ENCODE measurements around the gene AMOTL2.
A peak's percentile ranks its signal among the peaks of the same experiment; 100 is the strongest.

Gene AMOTL2

DNA sequence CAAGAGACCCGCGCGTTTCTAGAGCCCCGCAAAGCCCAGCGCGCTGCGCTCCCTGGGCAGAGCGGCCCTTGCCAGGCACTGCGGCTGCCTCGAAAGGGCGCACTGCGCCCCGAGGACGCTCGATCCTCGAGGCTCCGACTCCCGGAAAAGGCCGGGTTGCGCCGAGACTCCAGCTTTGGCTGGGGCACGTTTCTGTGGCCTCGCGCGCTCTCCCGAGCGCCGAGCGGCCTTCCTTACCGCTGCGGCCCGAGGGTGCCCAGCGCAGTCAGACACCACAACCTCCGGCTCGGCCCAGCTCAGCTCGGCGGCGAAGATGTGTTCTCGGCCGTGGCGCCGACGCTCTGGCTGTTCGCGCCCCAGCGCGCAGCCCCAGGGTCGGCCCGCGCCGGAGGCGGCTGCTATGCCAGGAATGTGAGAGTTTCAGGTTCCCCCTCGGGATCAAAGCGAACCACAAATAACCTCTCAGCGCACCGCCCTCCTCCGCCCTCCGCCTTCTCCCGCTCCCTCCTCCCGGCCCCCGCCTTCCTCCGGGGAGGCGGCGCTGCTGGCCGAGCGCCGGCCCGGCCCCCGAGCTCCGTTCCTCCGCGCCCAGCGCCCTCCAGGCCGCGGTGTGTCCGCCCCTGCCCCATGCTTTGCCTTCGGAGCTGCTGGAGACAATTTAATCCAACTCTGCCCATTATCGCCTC lies at the start of gene AMOTL2:
TSS of gene AMOTL2 (minus strand) at position 343 of the 686 bp plus-strand sequence. CDS start 3,014 bp downstream, outside the sequence.
- Histone ChIP-seq H3K27me3 (peaks cover 82% of the 10 kb centered on the region), H3K4me3 (ENCODE audit: low read depth in 1 of 2, low read length in 1 of 2) (peak within 1 kb of the TSS in 1 of 2 experiments; percentile 12), H3K36me3 (no peaks in the 10 kb centered on the region), H3K27ac (no peak within 1 kb of the TSS), H3K4me1 (ENCODE audit: control insufficient read depth in 1 of 2, insufficient read depth in 1 of 2, low read depth in 1 of 2, low read length in 1 of 2) (peaks cover 7 to 10% of the 10 kb centered on the region in 2 experiments), H3K9me3 (no peaks in the 10 kb centered on the region)
- TF ChIP-seq, protein P1, sequence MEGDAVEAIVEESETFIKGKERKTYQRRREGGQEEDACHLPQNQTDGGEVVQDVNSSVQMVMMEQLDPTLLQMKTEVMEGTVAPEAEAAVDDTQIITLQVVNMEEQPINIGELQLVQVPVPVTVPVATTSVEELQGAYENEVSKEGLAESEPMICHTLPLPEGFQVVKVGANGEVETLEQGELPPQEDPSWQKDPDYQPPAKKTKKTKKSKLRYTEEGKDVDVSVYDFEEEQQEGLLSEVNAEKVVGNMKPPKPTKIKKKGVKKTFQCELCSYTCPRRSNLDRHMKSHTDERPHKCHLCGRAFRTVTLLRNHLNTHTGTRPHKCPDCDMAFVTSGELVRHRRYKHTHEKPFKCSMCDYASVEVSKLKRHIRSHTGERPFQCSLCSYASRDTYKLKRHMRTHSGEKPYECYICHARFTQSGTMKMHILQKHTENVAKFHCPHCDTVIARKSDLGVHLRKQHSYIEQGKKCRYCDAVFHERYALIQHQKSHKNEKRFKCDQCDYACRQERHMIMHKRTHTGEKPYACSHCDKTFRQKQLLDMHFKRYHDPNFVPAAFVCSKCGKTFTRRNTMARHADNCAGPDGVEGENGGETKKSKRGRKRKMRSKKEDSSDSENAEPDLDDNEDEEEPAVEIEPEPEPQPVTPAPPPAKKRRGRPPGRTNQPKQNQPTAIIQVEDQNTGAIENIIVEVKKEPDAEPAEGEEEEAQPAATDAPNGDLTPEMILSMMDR (IDR thresholded peaks at IDR 0.05), result no peak

DNA sequence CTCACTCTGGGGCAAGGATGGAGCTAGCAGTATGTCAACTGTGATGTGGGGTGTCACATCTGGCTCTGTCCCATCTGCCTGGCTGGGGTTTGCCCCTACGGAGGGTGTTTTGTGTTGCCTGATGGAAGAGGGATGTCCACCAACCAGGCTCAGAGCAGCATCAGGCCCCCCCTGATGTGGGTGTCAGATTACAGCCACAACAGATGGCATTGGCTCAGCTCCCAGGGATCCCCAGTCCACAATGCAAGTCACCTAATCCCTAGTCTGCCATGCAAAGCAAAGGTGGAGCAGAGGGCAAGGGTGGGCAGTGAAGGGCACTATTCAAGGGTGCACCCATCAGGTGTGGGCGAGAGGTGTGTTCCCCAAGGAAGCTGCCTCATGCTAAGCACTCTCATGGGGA lies 48.9 kb upstream of the AMOTL2 start:
- Histone ChIP-seq H3K27ac (no peak overlapping the region), H3K9me3 (no peaks in the 10 kb centered on the region)
- TF ChIP-seq, protein P1 (IDR thresholded peaks at IDR 0.05), result no peak

DNA sequence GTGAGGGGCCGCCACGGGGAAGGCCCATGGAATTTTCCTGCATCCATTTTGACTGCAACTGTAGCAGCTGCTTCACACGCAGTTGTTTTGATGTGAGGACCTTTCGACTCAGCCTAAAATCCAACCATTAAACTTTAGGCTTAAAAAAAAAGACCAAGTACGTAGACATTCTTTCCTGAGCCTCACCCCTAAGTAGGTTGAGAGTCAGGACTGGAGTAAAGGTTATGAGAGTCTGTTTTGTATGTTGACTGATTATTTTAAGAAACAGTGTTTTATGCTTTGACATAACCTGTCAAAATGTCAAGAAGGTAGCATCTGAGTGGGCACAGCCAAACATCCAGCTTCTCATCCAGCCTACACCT lies 45.7 kb upstream of the AMOTL2 start:
- no peak overlapping the region for H3K27ac ChIP-seq
- TF ChIP-seq, protein P1 (IDR thresholded peaks at IDR 0.05), result no peak
- no peaks in the 10 kb centered on the region for H3K9me3 ChIP-seq
- H3K27me3 ChIP-seq, result peaks cover 9% of the 10 kb centered on the region
- H3K4me1 ChIP-seq (ENCODE audit: control insufficient read depth in 1 of 2, insufficient read depth in 1 of 2, low read depth in 1 of 2, low read length in 1 of 2), result no peaks in the 10 kb centered on the region
- no peaks in the 10 kb centered on the region for H3K36me3 ChIP-seq
- H3K4me3 ChIP-seq (ENCODE audit: low read depth in 1 of 2, low read length in 1 of 2), result no peak overlapping the region

More for the DNA sequence above, 48.9 kb upstream of the AMOTL2 start:
- H3K4me3 ChIP-seq (ENCODE audit: low read depth in 1 of 2, low read length in 1 of 2), result no peak overlapping the region
- H3K36me3 ChIP-seq, result no peaks in the 10 kb centered on the region
- no peaks in the 10 kb centered on the region for H3K4me1 ChIP-seq (ENCODE audit: control insufficient read depth in 1 of 2, insufficient read depth in 1 of 2, low read depth in 1 of 2, low read length in 1 of 2)
- peaks cover 7% of the 10 kb centered on the region for H3K27me3 ChIP-seq

DNA sequence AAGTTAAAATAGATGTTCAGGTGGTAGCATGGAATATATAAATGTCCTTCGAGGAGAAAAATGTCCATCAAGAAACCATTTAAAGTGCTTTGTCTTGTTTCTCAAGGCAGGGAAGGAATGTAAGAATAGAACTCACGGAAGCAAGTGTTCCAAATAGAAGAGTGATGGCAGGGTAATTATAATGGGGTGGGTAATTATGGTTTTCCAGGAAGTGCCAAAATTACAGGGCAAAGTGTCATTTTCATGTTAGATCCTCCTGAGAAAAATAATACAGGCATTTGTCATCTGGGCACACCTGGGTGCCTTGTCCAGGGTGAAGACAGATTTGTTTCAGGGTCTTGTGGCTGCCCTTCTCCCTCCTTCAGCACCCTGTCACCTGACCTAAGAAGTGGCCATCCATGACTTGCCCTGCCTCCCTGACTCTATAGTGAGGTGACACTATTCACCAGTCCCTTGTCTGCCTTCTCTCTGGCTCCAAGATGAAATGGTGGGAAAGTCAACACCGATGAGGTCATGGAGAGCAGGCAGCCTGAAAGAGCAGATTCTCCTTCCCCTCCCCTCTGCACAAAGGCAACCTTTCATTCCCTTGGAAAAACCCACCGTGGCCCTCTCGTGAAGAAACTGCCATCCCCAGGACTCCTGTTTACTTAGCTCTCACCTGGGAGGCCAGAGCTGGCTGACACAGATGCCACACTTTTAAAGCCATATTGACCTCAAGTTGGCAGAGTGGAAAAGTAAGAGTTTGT lies 45.1 kb upstream of the AMOTL2 start:
- H3K27me3 ChIP-seq, result peaks cover 14% of the 10 kb centered on the region
- TF ChIP-seq, protein P1 (IDR thresholded peaks at IDR 0.05), result no peak
- no peaks in the 10 kb centered on the region for H3K9me3 ChIP-seq
- H3K4me3 ChIP-seq (ENCODE audit: low read depth in 1 of 2, low read length in 1 of 2), result no peak overlapping the region
- no peak overlapping the region for H3K27ac ChIP-seq
- H3K4me1 ChIP-seq (ENCODE audit: control insufficient read depth in 1 of 2, insufficient read depth in 1 of 2, low read depth in 1 of 2, low read length in 1 of 2), result no peaks in the 10 kb centered on the region
- no peaks in the 10 kb centered on the region for H3K36me3 ChIP-seq

DNA sequence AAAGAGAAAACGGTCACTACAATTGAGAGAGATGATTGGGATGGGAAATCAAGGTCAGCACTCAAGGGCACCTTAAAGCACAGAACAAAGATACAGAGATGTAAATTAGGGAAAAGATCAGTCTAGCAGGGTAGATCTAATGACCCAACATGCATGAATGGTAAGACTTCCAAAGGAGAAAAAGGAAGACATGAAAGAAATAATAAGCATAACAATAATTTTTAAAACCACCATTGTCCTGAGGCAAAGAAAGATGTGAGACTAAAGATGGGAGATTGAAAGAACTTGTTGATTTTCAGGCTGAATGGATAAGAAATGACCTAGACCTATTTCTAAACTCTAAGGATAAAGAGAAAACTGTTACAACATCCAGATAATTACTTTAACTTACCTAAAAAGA lies 34.8 kb upstream of the AMOTL2 start:
- Histone ChIP-seq H3K27me3 (peaks cover 88% of the 10 kb centered on the region), H3K4me3 (ENCODE audit: low read depth in 1 of 2, low read length in 1 of 2) (no peak overlapping the region), H3K27ac (no peak overlapping the region), H3K36me3 (no peaks in the 10 kb centered on the region), H3K4me1 (ENCODE audit: control insufficient read depth in 1 of 2, insufficient read depth in 1 of 2, low read depth in 1 of 2, low read length in 1 of 2) (no peaks in the 10 kb centered on the region), H3K9me3 (no peaks in the 10 kb centered on the region)
- TF ChIP-seq, protein P1 (IDR thresholded peaks at IDR 0.05), result no peak
